ENCODE data around the gene HSPD1. TPM values are rescaled to one million over a fixed set of nuclear protein-coding genes. Genes with fewer than 3 reads are reported as not detected.
A peak's percentile ranks its signal among the peaks of the same experiment; 100 is the strongest.

HSPD1 gene
- total and polyA plus RNA-seq, 2 of the 13 experiments (the other 11 are each of a cell fraction or from before 2014, with no cell fraction given), result 685 to 2,610 TPM

GRCh38 chr2:197500503-197501131 lies 977 bp upstream of the HSPD1 start (continued):
- TF ChIP-seq CCDC6 (CRISPR knock-in tag; IDR thresholded peaks at IDR 0.05) (no peak), PRPF4 (IDR thresholded peaks at IDR 0.05; ENCODE audit: low read depth, low read length, poor library complexity, severe bottlenecking) (no peak), ZNF597 (CRISPR knock-in tag; IDR thresholded peaks at IDR 0.05) (no peak), ZBTB1 (CRISPR knock-in tag; IDR thresholded peaks at IDR 0.05; ENCODE audit: borderline replicate concordance) (no peak), ZNF101 (CRISPR knock-in tag; IDR thresholded peaks at IDR 0.05; ENCODE audit: borderline replicate concordance, low read depth) (no peak), HMGXB4 (CRISPR knock-in tag; IDR thresholded peaks at IDR 0.05; ENCODE audit: borderline replicate concordance in 1 of 2, low read depth in 1 of 2) (no peak; a peak in 1 of 4 replicates), ZNF142 (CRISPR knock-in tag; IDR thresholded peaks at IDR 0.05) (peak; percentile 63), ETS1 (CRISPR knock-in tag; IDR thresholded peaks at IDR 0.05) (peak; percentile 27; the same call in 1 of the 2 replicates), ZXDC (CRISPR knock-in tag; IDR thresholded peaks at IDR 0.05) (no peak), IRF1 (CRISPR knock-in tag; IDR thresholded peaks at IDR 0.05; ENCODE audit: low read depth) (no peak), MIER2 (CRISPR knock-in tag; IDR thresholded peaks at IDR 0.05) (no peak)
